GM12878 (cell line): ENCODE data around the gene AKAP9. TPM values are rescaled to one million over a fixed set of nuclear protein-coding genes. Genes with fewer than 3 reads are reported as not detected.

ENCODE experiments used
- ATAC-seq: fragments of 200-7000 bp; cut with Tn5 transposase; 3 replicates; pipeline ENCODE4 v1.9.1; 2020; ENCODE audit warnings: mild to moderate bottlenecking, moderate library complexity
- BruUV-seq: library from RNA; stranded (reverse); fragments of 400-500 nt; replicated peaks from 2 replicates; lab custom pipeline; 2021; lab: Mats Ljungman, UMichigan
- CTCF ChIA-PET: fragments of 300-600 bp; sonication (Branson Sonifier 250); formaldehyde crosslinking; extraction: SDS; loops from one replicate; lab custom pipeline; 2021; ENCODE audit warnings: inconsistent platforms; lab: Yijun Ruan, JAX
- POLR2A ChIA-PET: fragments of 350-600 bp; formaldehyde crosslinking; extraction: SDS; loops from one replicate; lab custom pipeline; 2021; ENCODE audit warnings: inconsistent platforms; lab: Charles Lee
- RAD21 ChIA-PET: fragments of 300-600 bp; sonication (Branson Sonifier 250); formaldehyde crosslinking; loops from one replicate; lab custom pipeline; 2023; ENCODE audit warnings: antibody characterized with exemption; ENCODE audit not compliant: unreplicated experiment; lab: Charles Lee
- SMC1A ChIA-PET: fragments of 300-600 bp; sonication (Branson Sonifier 250); formaldehyde crosslinking; loops from one replicate; lab custom pipeline; 2023; ENCODE audit not compliant: unreplicated experiment, uncharacterized antibody; lab: Charles Lee
- DNase-seq: peaks from one replicate; pipeline ENCODE4 v3.0.0-alpha.2; 2011; ENCODE audit warnings: low read depth, low spot score
- FAIRE-seq: peaks from 3 replicates; lab custom pipeline; 2011; peaks lifted over from hg19 to GRCh38; lab: Jason Lieb, UNC
- H2AFZ ChIP-seq: 2 replicates; pipeline ENCODE4 v1.6.0; 2011; ENCODE audit warnings: low read depth, low read length, control low read depth; ENCODE audit not compliant: control insufficient read depth
- H3K27ac ChIP-seq: 2 replicates; pipeline ENCODE4 v1.5.1; 2011; ENCODE audit warnings: control low read depth; ENCODE audit not compliant: control insufficient read depth, insufficient read depth
- H3K27me3 ChIP-seq, 2 experiments: replicated peaks in 1 of 2; 2 replicates each; pipeline versions ENCODE4 v1.6.0 to v1.6.1; 2011; ENCODE audit warnings: low read length in 1 of 2; ENCODE audit not compliant: control insufficient read depth in 2 of 2, insufficient read depth in 2 of 2
- H3K36me3 ChIP-seq, 2 experiments: 2 replicates each; pipeline ENCODE4 v1.5.1; 2011; ENCODE audit warnings: low read length in 1 of 2; ENCODE audit not compliant: control insufficient read depth in 2 of 2, insufficient read depth in 2 of 2
- H3K4me1 ChIP-seq: 2 replicates; pipeline ENCODE4 v1.6.1; 2011; ENCODE audit warnings: mild to moderate bottlenecking, low read length, moderate library complexity, mixed read lengths; ENCODE audit not compliant: control insufficient read depth, insufficient read depth
- H3K4me2 ChIP-seq: 2 replicates; pipeline ENCODE4 v1.6.0; 2011; ENCODE audit warnings: control low read depth; ENCODE audit not compliant: control insufficient read depth, insufficient read depth
- H3K4me3 ChIP-seq: fragments of 200-600 bp; sonication (generic); 2 replicates; pipeline ENCODE4 v1.5.1; 2016
- H3K79me2 ChIP-seq: 2 replicates; pipeline ENCODE4 v1.6.0; 2011; ENCODE audit warnings: low read length; ENCODE audit not compliant: control insufficient read depth, insufficient read depth
- H3K9ac ChIP-seq: 2 replicates; pipeline ENCODE4 v1.8.0; 2011; ENCODE audit warnings: low read length, control low read depth, mixed read lengths; ENCODE audit not compliant: control insufficient read depth, insufficient read depth
- H3K9me3 ChIP-seq: replicated peaks from 3 replicates; pipeline ENCODE4 v1.5.1; 2011; ENCODE audit warnings: mild to moderate bottlenecking, low read length; ENCODE audit not compliant: control insufficient read depth, insufficient read depth
- H4K20me1 ChIP-seq: 2 replicates; pipeline ENCODE4 v1.6.0; 2011; ENCODE audit not compliant: control insufficient read depth, insufficient read depth
- ASH2L ChIP-seq: fragments of 300-600, 200-600 bp; sonication (generic); IDR thresholded peaks from 2 replicates; pipeline ENCODE4 v1.6.1; 2017; ENCODE audit warnings: low read depth, mild to moderate bottlenecking, borderline replicate concordance
- CBX5 ChIP-seq: sonication (generic); IDR thresholded peaks from 2 replicates; pipeline ENCODE4 v1.6.1; 2016; ENCODE audit warnings: low read depth, moderate library complexity, mild to moderate bottlenecking, inconsistent platforms
- ETV6 ChIP-seq, 2 experiments: fragments of 450-650 bp in 1 of 2; IDR thresholded peaks in 1 of 2; conservative IDR thresholded peaks in 1 of 2; 2 replicates each; pipeline ENCODE4 v1.6.1; 2014; ENCODE audit warnings: antibody characterized with exemption in 1 of 2, borderline replicate concordance in 1 of 2, low read depth in 1 of 2, mild to moderate bottlenecking in 1 of 2, moderate library complexity in 1 of 2
- FOXM1 ChIP-seq: IDR thresholded peaks from 2 replicates; pipeline ENCODE4 v1.6.1; 2012; ENCODE audit warnings: low read depth, mild to moderate bottlenecking, inconsistent platforms, low read length, moderate library complexity
- IRF4 ChIP-seq: IDR thresholded peaks from 2 replicates; pipeline ENCODE4 v1.6.1; 2011; ENCODE audit warnings: low read depth, low read length
- KLF5 ChIP-seq: fragments of 450-650 bp; IDR thresholded peaks from 2 replicates; pipeline ENCODE4 v1.6.1; 2014; ENCODE audit warnings: mild to moderate bottlenecking; ENCODE audit not compliant: partially characterized antibody
- MAX ChIP-seq: IDR thresholded peaks from 2 replicates; pipeline ENCODE4 v1.6.1; 2012; ENCODE audit warnings: low read depth, low read length, improper control_type of control experiment
- MEF2A ChIP-seq: IDR thresholded peaks from 2 replicates; pipeline ENCODE4 v1.6.1; 2011; ENCODE audit warnings: low read depth, mild to moderate bottlenecking, low read length, moderate library complexity; ENCODE audit not compliant: insufficient read depth
- MTA2 ChIP-seq: fragments of 450-650 bp; IDR thresholded peaks from 2 replicates; pipeline ENCODE4 v1.6.1; 2016; ENCODE audit warnings: low read depth, mild to moderate bottlenecking, moderate library complexity
- MYB ChIP-seq: fragments of 150-350 bp; IDR thresholded peaks from 2 replicates; pipeline ENCODE4 v1.6.1; 2014; ENCODE audit warnings: mild to moderate bottlenecking, low read depth, low read length, borderline replicate concordance
- MYC ChIP-seq: IDR thresholded peaks from 2 replicates; pipeline ENCODE4 v1.6.1; 2011; ENCODE audit warnings: mild to moderate bottlenecking, low read length, moderate library complexity, inconsistent platforms; ENCODE audit not compliant: insufficient read depth, insufficient replicate concordance, insufficient read length, severe bottlenecking
- NFYB ChIP-seq: IDR thresholded peaks from 2 replicates; pipeline ENCODE4 v1.6.1; 2011; ENCODE audit warnings: low read depth, mild to moderate bottlenecking, low read length, improper control_type of control experiment, moderate library complexity; ENCODE audit not compliant: insufficient read depth
- POLR2AphosphoS2 ChIP-seq: IDR thresholded peaks from 2 replicates; pipeline ENCODE4 v1.6.1; 2011; ENCODE audit warnings: low read depth, mild to moderate bottlenecking, low read length, improper control_type of control experiment, moderate library complexity
- RAD21 ChIP-seq: IDR thresholded peaks from 2 replicates; pipeline ENCODE4 v1.6.1; 2011; ENCODE audit warnings: mild to moderate bottlenecking, low read depth, low read length, moderate library complexity; ENCODE audit not compliant: insufficient read depth
- SIN3A ChIP-seq: IDR thresholded peaks from 2 replicates; pipeline ENCODE4 v1.6.1; 2012; ENCODE audit warnings: low read depth, low read length, improper control_type of control experiment
- SMC3 ChIP-seq: IDR thresholded peaks from 2 replicates; pipeline ENCODE4 v1.6.1; 2011; ENCODE audit warnings: low read length, improper control_type of control experiment, borderline replicate concordance
- SREBF2 ChIP-seq: IDR thresholded peaks from 2 replicates; pipeline ENCODE4 v1.6.1; 2012; ENCODE audit warnings: mild to moderate bottlenecking, low read length
- SUPT20H ChIP-seq: IDR thresholded peaks from 2 replicates; pipeline ENCODE4 v1.6.1; 2011; ENCODE audit warnings: low read depth, mild to moderate bottlenecking, low read length, moderate library complexity, borderline replicate concordance; ENCODE audit not compliant: control insufficient read depth
- TAF1 ChIP-seq: IDR thresholded peaks from 2 replicates; pipeline ENCODE4 v1.6.1; 2011; ENCODE audit warnings: mild to moderate bottlenecking, low read depth, low read length, borderline replicate concordance
- ZNF384 ChIP-seq: IDR thresholded peaks from 2 replicates; pipeline ENCODE4 v1.6.1; 2012; ENCODE audit warnings: low read depth, mild to moderate bottlenecking, low read length, improper control_type of control experiment, borderline replicate concordance
- WGBS: methylation state at CpG from one replicate; pipeline ENCODE4 v1.1.6; 2016; ENCODE audit warnings: low lambda C conversion rate; ENCODE audit not compliant: insufficient replicate concordance, insufficient coverage; ENCODE audit errors: missing lambda C conversion rate; 5-methylcytosine and 5-hydroxymethylcytosine counted together
- in situ Hi-C: fragments of 300-500 bp; cut with MboI; formaldehyde crosslinking; loops from 9 replicates; pipeline ENCODE4 v1.14.3; 2018; ENCODE audit warnings: mixed read lengths
- intact Hi-C: fragments of 100-400 bp; cut with micrococcal nuclease; formaldehyde crosslinking; loops from one replicate; pipeline ENCODE4 v1.14.2; 2022; ENCODE audit not compliant: unreplicated experiment
- polyA plus RNA-seq, 11 experiments: library from polyadenylated mRNA; depleted of rRNA in 4 of 11; unstranded in 6 of 11; stranded (reverse) in 5 of 11; fragments of >200 nt; fragmentation: Nextera tagmentation in 4 of 11; fragmentation: Illumina TruSeq in 1 of 11; extraction: Ambion mirVana in 4 of 11; extraction: Trizol in 1 of 11; gene quantifications; 1 replicate in 1 of 11; 2 replicates in 10 of 11; pipeline versions ENCODE4 v1.2.1 to v1.2.3, GENCODE V29; 2011 to 2016; ENCODE audit warnings: inconsistent platforms in 2 of 11, missing spikeins in 2 of 11, low read depth in 1 of 11
- total RNA-seq, 4 experiments: library from RNA; depleted of rRNA in 3 of 4; stranded (reverse); fragments of >200 nt in 3 of 4; fragmentation: Illumina TruSeq in 1 of 4; extraction: Trizol in 1 of 4; gene quantifications; 2 replicates each; pipeline versions ENCODE4 v1.2.1 to v1.2.3, GENCODE V29; 2013 to 2021

Gene AKAP9
- total and polyA plus RNA-seq, 10 of the 15 experiments (the other 5 are each of a cell fraction or from before 2014, with no cell fraction given), result 21.1 to 62.8 (median 31.6) TPM

- no peak for TF ChIP-seq RAD21
- no peak for TF ChIP-seq ETV6 (conservative IDR thresholded peaks at IDR 0.05 in 1 of 2, IDR thresholded peaks at IDR 0.05 in 1 of 2; ENCODE audit: borderline replicate concordance in 1 of 2, low read depth in 1 of 2)
- no peak for TF ChIP-seq MEF2A
- no peak for TF ChIP-seq MYB
- TF ChIP-seq, all 136 proteins: peak for 0
- ChIA-PET CTCF (interaction anchor here (1.0 kb wide), 1 partner anchor 43 kb away, joined by 3 read pairs; no protein-coding TSS in a partner anchor), POLR2A (no interaction called here), SMC1A (interaction anchor here (0.6 to 1.2 kb wide), 2 partner anchors 17 to 79 kb away, joined by 3 read pairs; no protein-coding TSS in a partner anchor), RAD21 (no interaction called here)
- Histone ChIP-seq H3K27ac (no peak overlapping the region), H3K36me3 (no peaks in the 10 kb centered on the region), H3K79me2 (no peaks in the 10 kb centered on the region), H3K4me1 (no peaks in the 10 kb centered on the region), H3K9me3 (no peaks in the 10 kb centered on the region), H3K4me3 (no peak overlapping the region), H2AFZ (no peak overlapping the region), H3K9ac (no peak overlapping the region), H3K27me3 (no peaks in the 10 kb centered on the region), H4K20me1 (no peaks in the 10 kb centered on the region), H3K4me2 (no peak overlapping the region)
- ATAC-seq, result no peak
- in situ Hi-C loops, result no loop called here
- FAIRE-seq, result no peak
- intact Hi-C loops, result no loop called here
- BruUV-seq, result no TSS peak
- WGBS, result 59% methylated on average over 4 of the region's 4 CpGs
- DNase-seq, result no peak
Observed at GRCh38 chr7:91922857-91923256, 17.8 kb upstream of the AKAP9 start.

- Histone ChIP-seq H3K9ac (no peak overlapping the region), H3K27ac (no peak overlapping the region), H3K4me3 (no peak overlapping the region), H3K9me3 (no peaks in the 10 kb centered on the region), H2AFZ (no peak overlapping the region), H3K4me1 (no peaks in the 10 kb centered on the region), H3K36me3 (no peaks in the 10 kb centered on the region), H4K20me1 (no peaks in the 10 kb centered on the region), H3K27me3 (no peaks in the 10 kb centered on the region), H3K79me2 (no peaks in the 10 kb centered on the region), H3K4me2 (no peak overlapping the region)
- WGBS, result 56% methylated on average over 6 of the region's 6 CpGs
- ATAC-seq, result no peak
- DNase-seq, result no peak
- no peak for FAIRE-seq
- SMC1A ChIA-PET, result interaction anchor here (0.6 kb wide), 1 partner anchor 1373 kb away, joined by 3 read pairs; no protein-coding TSS in a partner anchor
- BruUV-seq, result no TSS peak
- CTCF ChIA-PET, result no interaction called here
- RAD21 ChIA-PET, result no interaction called here
- intact Hi-C loops (no loop called here), in situ Hi-C loops (no loop called here)
- POLR2A ChIA-PET, result no interaction called here
- TF ChIP-seq NFYB, result no peak
- no peak for TF ChIP-seq CBX5
- TF ChIP-seq KLF5, result no peak
- no peak for TF ChIP-seq TAF1
- TF ChIP-seq SUPT20H, result no peak
- no peak for TF ChIP-seq SIN3A
- TF ChIP-seq FOXM1, result no peak
- TF ChIP-seq ASH2L, result no peak
- TF ChIP-seq MAX, result no peak
- no peak for TF ChIP-seq SMC3
- no peak for TF ChIP-seq IRF4
- no peak for TF ChIP-seq POLR2AphosphoS2
- no peak for TF ChIP-seq MTA2
- TF ChIP-seq MYC, result no peak
- no peak for TF ChIP-seq ZNF384
- no peak for TF ChIP-seq SREBF2
Observed at GRCh38 chr7:91927912-91928311, 12.8 kb upstream of the AKAP9 start.
